ENCODE results near the gene BCL2.
"Not testable (repeated sequence)": the region's sequence is repeated elsewhere in the genome, so short reads cannot be mapped to it uniquely, and the experiment has no call there.

The BCL2 gene

DNA sequence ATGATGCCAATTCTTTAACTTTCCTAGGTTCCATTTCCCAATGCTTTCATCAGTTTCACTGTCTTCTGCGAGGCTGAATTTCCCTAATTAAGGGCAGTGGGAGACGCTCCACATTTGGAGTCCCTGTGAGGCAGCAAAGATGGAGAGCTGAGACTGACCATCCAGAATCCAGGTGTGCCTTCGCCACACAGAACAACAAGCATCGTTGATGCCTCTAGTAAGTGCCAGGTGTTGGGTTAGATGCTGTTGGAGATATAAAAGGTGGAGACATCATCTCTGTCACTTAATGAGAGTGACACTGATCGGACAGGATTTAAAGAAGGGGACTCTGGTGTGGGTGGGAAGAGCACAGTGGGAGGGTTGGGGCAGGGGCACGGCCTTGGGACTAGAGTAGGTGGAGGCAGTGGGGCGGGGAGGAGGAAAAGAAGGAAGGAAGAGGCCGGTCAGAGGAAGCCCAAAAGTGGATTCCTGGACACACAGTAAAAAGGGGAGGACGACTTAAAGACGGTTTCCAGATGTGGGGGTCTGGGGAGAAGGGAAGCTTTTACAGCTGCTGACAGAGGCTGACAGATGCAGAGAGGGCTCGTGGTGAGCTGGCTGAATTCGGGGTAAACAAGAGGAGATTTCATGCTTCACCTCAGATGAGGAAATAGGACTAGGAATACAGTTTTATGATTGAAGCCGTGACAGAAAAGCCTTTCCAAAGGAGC lies 113.0 kb downstream of the BCL2 start:
- DNase-seq (ENCODE audit: extremely low read depth in 1 of 2, low read depth in 1 of 2): no peak

DNA sequence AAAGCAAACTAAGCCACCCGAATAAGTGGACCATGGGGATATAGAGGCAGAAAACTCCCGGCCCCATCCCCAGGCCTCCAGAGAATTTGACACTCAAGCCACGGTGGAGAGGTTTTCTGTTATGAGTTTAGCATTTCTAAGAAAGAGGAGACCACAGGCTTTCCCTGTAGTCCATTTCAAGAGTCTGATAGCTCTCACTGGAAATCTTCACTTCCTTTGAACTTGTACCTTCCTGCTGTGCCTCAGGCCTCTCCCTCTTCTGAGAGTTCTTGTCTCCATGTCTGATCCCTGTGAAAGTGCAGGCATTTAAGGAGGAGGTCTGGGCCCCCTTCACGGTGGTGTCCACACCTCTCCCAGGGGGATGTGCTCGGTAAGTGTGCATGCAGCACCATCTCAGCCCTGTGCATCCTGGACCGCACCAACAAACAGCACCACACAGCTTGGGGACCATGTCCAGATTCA lies 113.7 kb downstream of the BCL2 start:
- DNase-seq (ENCODE audit: extremely low read depth in 1 of 2, low read depth in 1 of 2): no peak

DNA sequence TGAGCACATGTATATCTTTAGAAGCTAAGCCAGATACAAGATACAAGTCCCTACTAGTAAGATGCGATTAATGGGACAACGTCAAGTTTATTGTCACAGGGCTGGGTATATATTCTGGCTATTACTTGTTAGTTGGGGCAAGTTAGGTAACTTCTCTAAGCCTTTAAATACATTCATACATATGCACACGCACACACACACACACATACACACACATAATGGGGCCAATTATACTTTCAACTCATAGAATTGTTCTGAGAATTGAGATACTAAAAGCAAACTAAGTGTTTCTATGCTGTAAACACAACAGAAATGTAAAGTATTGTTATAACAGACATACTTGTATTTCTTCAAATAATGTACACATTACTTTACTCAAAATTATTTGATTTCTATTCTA lies 116.1 kb downstream of the BCL2 start:
- no peak for DNase-seq (ENCODE audit: extremely low read depth in 1 of 2, low read depth in 1 of 2)

DNA sequence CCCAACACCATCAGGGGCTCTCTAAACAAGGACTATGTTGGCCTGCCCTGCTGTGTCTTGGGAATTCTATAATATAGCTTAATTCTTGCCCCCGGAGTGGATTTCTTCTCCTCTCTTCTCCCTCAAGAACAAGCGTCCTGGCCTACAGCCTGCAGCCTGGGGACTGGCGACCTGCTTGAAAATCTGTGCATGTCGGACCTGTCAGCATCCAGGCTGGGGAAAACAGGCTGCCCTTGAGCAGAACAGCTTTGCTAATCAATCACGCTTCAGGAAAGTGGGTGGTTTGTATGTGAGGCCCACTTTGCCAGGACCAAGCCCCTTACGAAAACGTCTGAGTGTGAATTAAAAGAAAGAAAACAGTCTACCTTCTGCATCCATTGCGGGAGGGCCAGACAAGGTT lies 116.7 kb downstream of the BCL2 start:
- no peak for DNase-seq (ENCODE audit: extremely low read depth in 1 of 2, low read depth in 1 of 2)

DNA sequence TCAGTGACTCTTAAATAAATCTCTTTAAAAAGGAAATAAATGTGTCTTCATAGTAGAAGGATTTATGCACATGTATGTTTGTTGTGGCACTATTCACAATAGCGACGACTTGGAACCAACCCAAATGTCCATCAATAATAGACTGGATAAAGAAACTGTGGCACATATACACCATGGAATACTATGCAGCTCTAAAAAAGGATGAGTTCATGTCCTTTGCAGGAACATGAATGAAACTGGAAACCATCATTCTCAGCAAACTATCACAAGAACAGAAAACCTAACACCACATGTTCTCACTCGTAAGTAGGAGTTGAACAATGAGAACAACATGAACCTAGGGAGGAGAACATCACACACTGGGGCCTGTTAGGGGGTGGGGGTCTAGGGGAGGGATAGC lies 118.1 kb downstream of the BCL2 start:
- not testable (repeated sequence) for DNase-seq (ENCODE audit: extremely low read depth in 1 of 2, low read depth in 1 of 2)

DNA sequence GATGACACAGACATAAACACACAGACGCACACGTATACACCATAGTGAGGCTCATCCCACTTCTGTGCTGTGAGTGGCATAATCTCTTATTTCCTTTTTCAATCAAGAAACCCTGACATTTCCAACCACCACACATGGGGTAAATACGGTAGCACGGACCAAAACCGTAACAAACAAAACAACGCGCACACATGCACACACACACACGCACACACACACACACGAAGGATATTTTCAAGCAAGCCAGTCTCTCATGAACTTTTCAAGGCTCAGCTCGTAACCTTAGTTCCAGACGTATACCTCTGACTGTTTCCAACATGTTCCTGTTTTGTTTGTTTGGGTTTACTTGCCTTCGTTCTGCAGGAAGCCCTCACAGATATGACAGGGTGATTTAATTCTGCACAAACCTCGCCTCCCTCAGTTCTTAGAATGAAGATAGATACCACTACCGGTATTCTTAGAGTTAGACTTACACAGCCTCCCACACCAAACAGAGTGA lies 119.8 kb downstream of the BCL2 start:
- no peak for DNase-seq (ENCODE audit: extremely low read depth in 1 of 2, low read depth in 1 of 2)

DNA sequence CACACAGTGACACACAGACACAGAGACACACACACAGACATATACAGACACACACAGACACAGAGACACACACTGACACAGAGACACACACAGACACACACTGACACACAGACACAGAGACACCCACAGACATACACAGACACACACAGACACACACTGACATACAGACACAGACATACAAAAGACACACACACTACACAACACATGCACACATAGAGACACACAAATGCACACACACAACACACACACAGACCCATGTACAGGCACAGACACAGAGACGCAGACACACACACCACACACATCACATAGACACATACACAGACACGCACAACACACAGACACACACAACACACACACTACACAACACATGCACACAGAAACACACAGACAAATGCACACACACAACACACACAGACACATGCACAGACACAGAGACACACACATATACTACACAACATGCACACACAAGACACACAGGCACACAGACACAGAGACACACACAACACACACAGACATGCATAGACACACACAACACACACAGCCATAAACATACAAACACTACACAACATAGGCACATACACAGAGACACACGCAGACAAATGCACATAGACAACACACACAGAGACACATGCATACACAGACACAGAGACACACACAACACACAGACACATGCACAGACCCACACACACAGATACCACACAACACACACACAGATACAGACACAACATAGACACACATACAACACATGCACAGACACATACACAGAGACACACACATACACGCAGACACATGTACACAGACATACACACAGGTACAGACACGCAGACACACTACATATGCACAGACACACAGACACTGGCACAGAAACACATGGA lies 120.5 kb downstream of the BCL2 start:
- no peak for DNase-seq (ENCODE audit: extremely low read depth in 1 of 2, low read depth in 1 of 2)

DNA sequence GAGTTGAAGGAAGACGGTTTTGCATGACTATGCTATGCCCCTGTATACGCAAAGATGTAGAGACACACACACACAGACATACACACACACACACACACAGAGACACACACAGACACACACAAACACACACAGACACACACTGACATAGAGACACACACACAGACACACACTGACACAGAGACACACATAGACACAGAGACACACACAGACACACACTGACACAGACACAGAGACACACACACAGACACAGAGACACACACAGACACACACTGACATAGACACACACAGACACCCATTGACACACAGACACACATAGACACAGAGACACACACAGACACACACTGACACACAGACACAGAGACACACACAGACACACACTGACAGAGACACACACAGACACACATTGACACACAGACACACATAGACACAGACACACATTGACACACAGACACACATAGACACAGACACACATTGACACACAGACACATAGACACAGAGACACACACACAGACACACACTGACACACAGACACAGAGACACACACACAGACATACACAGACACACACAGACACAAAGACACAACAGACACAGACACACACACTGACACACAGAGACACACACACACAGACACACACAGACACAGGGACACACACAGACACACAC lies 121.3 kb downstream of the BCL2 start:
- DNase-seq (ENCODE audit: extremely low read depth in 1 of 2, low read depth in 1 of 2): no peak

DNA sequence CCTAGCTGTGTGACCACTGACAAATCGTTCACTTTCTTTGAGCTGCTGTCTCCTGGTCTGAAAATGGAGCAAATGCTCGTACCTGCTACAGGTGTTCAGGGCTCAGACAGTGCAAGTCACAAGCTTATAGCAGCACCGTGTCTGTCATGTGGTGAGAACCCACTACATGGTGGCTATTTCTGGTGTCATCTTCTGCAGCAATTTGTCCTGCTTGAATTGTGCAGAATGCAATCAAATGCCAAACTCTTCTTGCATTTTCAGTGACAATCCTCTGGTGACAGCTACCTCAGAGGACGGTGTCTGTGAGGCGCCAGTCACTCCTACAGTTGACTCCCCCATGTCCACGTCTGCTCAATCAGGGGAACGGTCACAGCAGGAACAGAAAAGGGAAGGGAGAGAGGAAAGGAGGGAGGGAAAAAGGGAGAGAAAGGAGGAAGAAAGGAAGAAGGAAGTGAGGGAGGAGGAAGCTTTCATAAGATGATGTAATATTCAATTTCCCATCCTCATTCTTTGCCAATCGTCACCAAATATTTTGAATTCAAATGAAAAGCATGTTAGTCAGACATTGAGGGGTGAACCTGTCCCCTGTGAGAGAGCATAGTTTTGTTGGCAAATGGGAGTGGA lies 122.2 kb downstream of the BCL2 start:
- DNase-seq (ENCODE audit: extremely low read depth in 1 of 2, low read depth in 1 of 2): no peak

DNA sequence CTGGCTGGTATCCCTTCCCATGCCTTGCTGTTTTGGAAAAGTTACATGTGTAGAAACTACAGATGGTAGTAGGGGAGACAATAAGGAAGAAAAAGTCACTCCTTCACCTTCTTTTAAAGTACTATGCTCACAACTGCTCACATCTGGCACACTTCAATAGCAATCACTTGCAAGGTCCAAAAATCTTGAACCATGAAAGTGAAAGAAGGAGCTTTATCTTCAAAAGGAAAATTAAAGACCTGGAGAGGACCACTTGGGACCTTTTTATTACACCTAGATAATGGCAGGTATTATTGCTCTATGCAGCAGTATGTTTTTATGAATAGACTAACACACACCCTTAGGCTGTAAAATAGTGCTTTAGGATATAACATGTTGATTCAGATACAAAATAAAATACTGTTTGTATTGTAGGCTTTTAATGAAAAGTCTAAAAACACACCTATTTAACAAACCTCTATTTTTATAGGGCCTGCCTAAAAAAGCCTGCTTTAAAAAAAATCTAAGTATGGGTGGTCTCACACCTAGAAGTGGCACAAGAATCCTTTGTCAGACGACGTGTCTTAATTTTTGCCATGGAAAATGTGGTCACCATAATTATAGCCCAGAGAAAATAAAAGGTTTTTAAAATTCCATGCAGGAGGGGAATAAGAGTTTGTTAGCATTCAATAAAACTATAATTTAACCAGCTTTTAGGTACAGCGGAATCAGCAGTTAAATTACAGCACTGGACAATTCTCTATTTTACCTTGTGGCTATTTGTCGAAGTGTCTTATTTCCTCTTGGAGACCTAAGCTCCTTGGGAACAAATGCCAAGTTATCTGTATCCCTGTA lies 124.0 kb downstream of the BCL2 start:
- DNase-seq (ENCODE audit: extremely low read depth in 1 of 2, low read depth in 1 of 2): no peak

DNA sequence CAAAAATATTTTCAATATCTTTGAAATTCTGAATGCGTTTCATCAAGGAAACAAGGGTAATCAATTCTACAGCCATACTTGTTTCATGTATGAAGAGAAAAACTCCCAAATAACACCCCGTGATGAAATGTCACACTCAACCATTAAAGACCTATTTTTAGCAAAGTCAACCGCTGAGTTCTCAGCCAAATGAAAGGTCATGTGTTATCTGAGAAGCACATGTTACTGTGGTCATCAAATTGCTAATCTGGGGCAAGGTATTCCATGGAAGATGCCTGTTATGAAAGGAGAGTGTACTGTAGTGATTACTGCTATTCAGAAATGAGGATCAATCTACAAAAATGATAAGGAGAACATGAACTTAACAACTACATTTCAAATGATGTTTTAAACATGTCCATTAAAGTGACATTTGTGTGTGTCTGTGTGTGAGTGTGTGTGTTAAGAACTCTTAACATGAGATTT lies 126.7 kb downstream of the BCL2 start:
- DNase-seq (ENCODE audit: extremely low read depth in 1 of 2, low read depth in 1 of 2): no peak

DNA sequence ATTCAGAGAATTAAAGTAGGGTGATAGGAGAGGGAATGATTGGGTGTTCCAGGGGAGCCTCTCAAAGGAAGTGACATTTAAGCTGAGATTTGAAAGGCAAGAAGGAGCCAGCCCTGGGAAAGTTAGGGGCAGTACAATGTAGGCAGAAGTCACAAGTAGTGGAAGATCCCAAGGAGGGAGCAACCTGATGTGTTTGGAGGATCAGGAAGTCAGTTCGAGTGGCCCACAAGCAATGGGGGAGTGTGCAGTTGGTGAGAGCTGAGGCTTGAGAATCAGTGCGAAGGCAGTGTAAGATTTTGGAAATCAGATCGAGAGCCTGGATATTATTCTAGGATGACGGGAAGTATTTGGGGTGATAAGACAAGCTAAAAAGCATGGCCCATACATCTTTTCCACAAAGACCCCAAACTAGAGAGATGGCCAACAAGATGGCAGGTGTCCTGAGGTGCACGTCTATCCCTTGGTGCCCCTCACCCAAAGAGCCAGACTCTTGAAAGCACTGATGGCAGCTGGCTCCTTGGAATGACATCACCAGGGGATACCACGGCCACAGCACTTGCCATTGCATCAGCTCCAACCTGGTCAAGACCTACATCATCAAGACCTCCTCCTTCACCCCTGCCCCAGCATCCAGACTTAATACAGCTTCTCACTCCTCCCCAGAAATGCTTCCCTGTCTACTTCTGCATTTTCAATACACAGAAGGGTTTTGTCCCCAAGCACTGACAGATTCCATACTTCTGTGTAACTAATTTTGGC lies 127.3 kb downstream of the BCL2 start:
- no peak for DNase-seq (ENCODE audit: extremely low read depth in 1 of 2, low read depth in 1 of 2)

DNA sequence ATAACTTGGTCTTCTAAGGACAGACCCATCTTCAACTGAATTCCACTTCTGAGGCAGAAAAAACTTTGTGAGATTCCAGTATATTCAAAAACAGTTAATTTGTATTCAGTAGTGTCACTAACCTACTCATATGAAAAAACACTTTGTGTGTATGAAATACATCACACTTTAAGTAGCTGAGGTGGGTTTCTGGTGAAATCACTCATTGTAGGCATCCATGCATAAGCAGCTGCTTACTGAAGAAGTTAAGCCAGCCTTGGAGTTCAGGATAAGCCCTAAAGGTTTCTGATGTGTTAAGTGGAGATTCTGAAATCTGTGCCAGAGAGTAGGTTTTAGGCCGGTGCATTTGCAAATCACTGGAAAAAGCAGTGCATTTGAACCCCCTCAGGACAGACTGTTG lies 128.2 kb downstream of the BCL2 start:
- DNase-seq (ENCODE audit: extremely low read depth in 1 of 2, low read depth in 1 of 2): no peak

DNA sequence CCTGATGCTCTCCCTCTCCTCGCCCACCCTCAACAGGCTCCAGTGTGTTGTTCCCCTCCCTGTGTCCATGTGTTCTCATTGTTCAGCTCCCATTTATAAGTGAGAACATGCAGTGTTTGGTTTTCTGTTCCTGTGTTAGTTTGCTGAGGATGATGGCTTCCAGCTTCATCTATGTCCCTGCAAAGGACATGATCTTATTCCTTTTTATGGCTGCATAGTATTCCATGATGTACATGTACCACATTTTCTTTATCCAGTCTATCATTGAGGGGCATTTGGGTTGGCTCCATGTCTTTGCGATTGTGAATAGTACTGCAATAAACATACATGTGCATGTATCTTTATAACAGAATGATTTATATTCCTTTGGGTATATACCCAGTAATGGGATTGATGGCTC lies 128.7 kb downstream of the BCL2 start:
- DNase-seq (ENCODE audit: extremely low read depth in 1 of 2, low read depth in 1 of 2): not testable (repeated sequence)

DNA sequence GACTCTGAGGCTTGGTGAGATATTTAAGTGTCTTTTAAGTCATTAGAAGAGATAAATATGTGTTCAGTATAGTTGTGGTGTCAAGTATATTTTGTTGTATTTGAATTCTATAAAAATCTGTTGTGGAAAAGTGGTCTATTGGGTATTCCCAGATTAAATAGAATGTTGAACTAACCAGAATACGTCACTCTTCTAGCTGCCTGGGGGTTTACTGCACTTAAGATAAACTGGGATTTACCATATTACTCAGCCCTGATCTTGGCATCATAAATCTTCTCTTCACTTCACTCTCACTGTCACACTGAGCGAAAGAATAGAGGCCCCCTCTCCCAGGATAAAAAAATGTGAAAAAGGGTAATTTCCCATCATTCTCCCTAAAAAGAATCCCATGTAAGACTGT lies 129.8 kb downstream of the BCL2 start:
- no peak for DNase-seq (ENCODE audit: extremely low read depth in 1 of 2, low read depth in 1 of 2)

DNA sequence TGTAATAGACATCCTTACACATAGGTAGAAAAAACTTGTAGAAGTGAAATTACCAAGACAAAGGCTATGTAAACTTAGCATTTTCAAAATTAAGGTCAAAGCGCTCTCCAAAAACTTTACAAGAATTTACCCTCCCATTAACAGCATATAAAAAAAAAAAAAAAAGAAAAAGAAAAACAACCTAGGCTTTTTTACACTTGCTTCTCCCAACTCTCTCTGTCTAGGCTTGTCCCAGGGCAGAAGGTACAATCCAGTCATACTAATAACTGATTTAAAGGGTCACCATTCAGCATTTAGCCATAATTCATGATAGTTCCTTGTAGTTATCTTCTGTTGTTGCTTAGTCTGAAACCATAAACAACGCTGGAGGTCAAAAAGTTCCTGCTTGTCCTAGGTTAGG lies 130.5 kb downstream of the BCL2 start:
- no peak for DNase-seq (ENCODE audit: extremely low read depth in 1 of 2, low read depth in 1 of 2)

DNA sequence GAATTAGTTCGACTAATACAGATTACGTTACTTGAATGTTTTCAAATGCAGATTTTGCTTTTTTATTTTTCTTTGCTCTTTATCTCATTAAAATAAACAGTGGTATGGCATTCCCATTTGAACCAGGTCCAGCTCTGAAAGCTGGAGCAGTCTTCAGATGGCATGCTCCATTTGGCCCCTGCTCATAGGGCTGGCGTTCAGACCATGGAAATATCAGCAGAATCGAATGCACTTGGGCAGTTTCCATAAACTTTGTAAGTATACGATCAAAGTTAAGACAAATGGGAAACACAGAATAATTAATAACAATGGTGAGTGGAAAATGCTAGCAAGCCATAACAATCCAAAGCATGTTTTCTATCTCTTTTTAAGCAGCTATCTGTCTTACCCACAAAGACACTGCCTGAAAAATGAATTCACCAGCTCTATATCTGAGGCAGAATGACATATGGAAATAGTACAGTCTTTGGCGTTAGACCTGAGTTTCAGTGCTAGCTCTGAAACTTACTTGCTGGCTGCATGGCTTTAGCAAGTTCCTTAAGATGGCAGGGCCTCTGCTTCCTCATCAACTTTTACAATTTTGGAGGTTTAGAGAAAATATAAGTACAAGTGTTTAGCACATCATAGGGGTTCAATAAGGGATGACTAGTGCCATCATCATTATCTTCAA lies 131.6 kb downstream of the BCL2 start:
- no peak for DNase-seq (ENCODE audit: extremely low read depth in 1 of 2, low read depth in 1 of 2)

DNA sequence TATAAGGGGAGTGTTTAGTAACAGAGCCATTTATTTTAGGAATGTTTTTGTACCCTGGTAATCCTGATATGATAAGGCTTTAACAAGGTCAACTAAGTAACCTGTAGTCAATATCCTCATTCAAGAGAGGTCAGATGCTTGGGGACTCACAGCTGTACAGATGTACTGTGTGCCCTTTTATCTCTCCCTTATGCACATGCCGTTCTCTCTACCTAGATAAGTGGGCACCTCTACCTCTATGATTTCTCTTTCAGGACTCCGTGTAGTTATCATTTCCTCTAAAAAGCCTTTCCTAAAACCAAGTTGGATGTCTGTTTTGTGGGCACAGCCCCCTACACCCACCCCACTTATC lies 132.4 kb downstream of the BCL2 start:
- no peak for DNase-seq (ENCODE audit: extremely low read depth in 1 of 2, low read depth in 1 of 2)

Measured in stimulated activated CD8-positive, alpha-beta memory T cell treated with anti-CD3 and anti-CD28 coated beads, Interleukin-7, amount 100 ng/mL, for 48 hours (primary cell).